ENCODE results near the gene CACNA1H.

CACNA1H gene

GRCh38 chr16:1164975-1165374, 12.1 kb downstream of the CACNA1H start:
- H3K36me3 ChIP-seq (ENCODE audit: low read length): no peaks in the 10 kb centered on the region
- no peaks in the 10 kb centered on the region for H3K79me2 ChIP-seq (ENCODE audit: insufficient read depth, low read length)
- no peaks in the 10 kb centered on the region for H3K9me2 ChIP-seq (replicated peaks; ENCODE audit: insufficient read depth, low read length)
- H3K4me3 ChIP-seq (ENCODE audit: insufficient read depth, low read length, poor library complexity, severe bottlenecking): no peak overlapping the region
- no peaks in the 10 kb centered on the region for H3K9me3 ChIP-seq (ENCODE audit: insufficient read depth, low read length)
- no peak overlapping the region for H3K9ac ChIP-seq (ENCODE audit: low read length)
- no peak overlapping the region for H3K27ac ChIP-seq (ENCODE audit: low read depth, low read length)
- TF ChIP-seq EZH2phosphoT487 (conservative IDR thresholded peaks at IDR 0.05; ENCODE audit: low read length) (no peak), CTCF (IDR thresholded peaks at IDR 0.05; ENCODE audit: insufficient read depth, low read length, poor library complexity, severe bottlenecking) (no peak)
- H3K4me2 ChIP-seq (ENCODE audit: low read depth, low read length, poor library complexity, severe bottlenecking): no peak overlapping the region
- H4K20me1 ChIP-seq (ENCODE audit: low read depth, low read length): no peaks in the 10 kb centered on the region
- H2AFZ ChIP-seq (ENCODE audit: low read depth, low read length, severe bottlenecking): no peak overlapping the region
- H3F3A ChIP-seq (ENCODE audit: insufficient read depth): no peaks in the 10 kb centered on the region
- no peaks in the 10 kb centered on the region for H3K27me3 ChIP-seq (ENCODE audit: low read length)

DNA sequence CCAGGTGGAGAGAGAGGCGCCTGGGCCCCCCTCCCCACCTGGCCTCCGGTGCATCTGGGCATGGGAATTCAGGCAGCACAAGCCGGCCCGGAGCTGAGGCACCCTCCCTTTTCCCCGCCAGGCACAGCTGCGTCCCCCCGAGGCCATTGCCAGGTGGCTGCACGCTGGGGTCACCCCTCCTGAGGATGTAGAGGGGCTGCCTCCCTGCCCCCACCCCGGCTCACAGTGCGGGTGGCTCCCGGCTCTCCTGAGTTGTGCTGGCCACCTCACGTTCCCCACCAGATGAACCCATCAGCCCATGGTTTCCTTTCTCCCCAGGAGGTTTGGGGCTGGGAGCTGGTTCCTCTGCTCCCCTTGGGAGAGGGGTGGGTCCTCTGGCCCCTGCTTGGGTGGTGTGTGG, 12.6 kb downstream of the CACNA1H start:
- H3K36me3 ChIP-seq (ENCODE audit: low read length): no peaks in the 10 kb centered on the region
- no peaks in the 10 kb centered on the region for H3K27me3 ChIP-seq (ENCODE audit: low read length)
- no peaks in the 10 kb centered on the region for H3K9me2 ChIP-seq (replicated peaks; ENCODE audit: insufficient read depth, low read length)
- H3F3A ChIP-seq (ENCODE audit: insufficient read depth): no peaks in the 10 kb centered on the region
- no peak overlapping the region for H3K4me2 ChIP-seq (ENCODE audit: low read depth, low read length, poor library complexity, severe bottlenecking)
- no peaks in the 10 kb centered on the region for H3K79me2 ChIP-seq (ENCODE audit: insufficient read depth, low read length)
- no peak overlapping the region for H3K27ac ChIP-seq (ENCODE audit: low read depth, low read length)
- no peak overlapping the region for H3K9ac ChIP-seq (ENCODE audit: low read length)
- H2AFZ ChIP-seq (ENCODE audit: low read depth, low read length, severe bottlenecking): no peak overlapping the region
- H3K9me3 ChIP-seq (ENCODE audit: insufficient read depth, low read length): no peaks in the 10 kb centered on the region
- TF ChIP-seq CTCF (IDR thresholded peaks at IDR 0.05; ENCODE audit: insufficient read depth, low read length, poor library complexity, severe bottlenecking) (no peak), EZH2phosphoT487 (conservative IDR thresholded peaks at IDR 0.05; ENCODE audit: low read length) (no peak)
- no peaks in the 10 kb centered on the region for H4K20me1 ChIP-seq (ENCODE audit: low read depth, low read length)
- no peak overlapping the region for H3K4me3 ChIP-seq (ENCODE audit: insufficient read depth, low read length, poor library complexity, severe bottlenecking)

- no peaks in the 10 kb centered on the region for H3K36me3 ChIP-seq (ENCODE audit: low read length)
- no peaks in the 10 kb centered on the region for H3F3A ChIP-seq (ENCODE audit: insufficient read depth)
- no peaks in the 10 kb centered on the region for H3K27me3 ChIP-seq (ENCODE audit: low read length)
- H2AFZ ChIP-seq (ENCODE audit: low read depth, low read length, severe bottlenecking): no peak overlapping the region
- no peaks in the 10 kb centered on the region for H3K9me3 ChIP-seq (ENCODE audit: insufficient read depth, low read length)
- no peak overlapping the region for H3K27ac ChIP-seq (ENCODE audit: low read depth, low read length)
- no peak overlapping the region for H3K4me3 ChIP-seq (ENCODE audit: insufficient read depth, low read length, poor library complexity, severe bottlenecking)
- H3K4me2 ChIP-seq (ENCODE audit: low read depth, low read length, poor library complexity, severe bottlenecking): no peak overlapping the region
- TF ChIP-seq EZH2phosphoT487 (conservative IDR thresholded peaks at IDR 0.05; ENCODE audit: low read length) (no peak), CTCF (IDR thresholded peaks at IDR 0.05; ENCODE audit: insufficient read depth, low read length, poor library complexity, severe bottlenecking) (no peak)
- H3K9me2 ChIP-seq (replicated peaks; ENCODE audit: insufficient read depth, low read length): no peaks in the 10 kb centered on the region
- no peaks in the 10 kb centered on the region for H3K79me2 ChIP-seq (ENCODE audit: insufficient read depth, low read length)
- H4K20me1 ChIP-seq (ENCODE audit: low read depth, low read length): no peaks in the 10 kb centered on the region
- no peak overlapping the region for H3K9ac ChIP-seq (ENCODE audit: low read length)
These were observed 14.6 kb downstream of the CACNA1H start for GRCh38 chr16:1167276-1168107.

Measured in SU-DHL-6 (cell line).